NCI-H226 (cell line): ENCODE results near the gene SLC15A1.

Source experiments
- DNase-seq: peaks from one replicate; pipeline ENCODE4 v3.0.0-alpha.2; 2015

The SLC15A1 gene

DNA sequence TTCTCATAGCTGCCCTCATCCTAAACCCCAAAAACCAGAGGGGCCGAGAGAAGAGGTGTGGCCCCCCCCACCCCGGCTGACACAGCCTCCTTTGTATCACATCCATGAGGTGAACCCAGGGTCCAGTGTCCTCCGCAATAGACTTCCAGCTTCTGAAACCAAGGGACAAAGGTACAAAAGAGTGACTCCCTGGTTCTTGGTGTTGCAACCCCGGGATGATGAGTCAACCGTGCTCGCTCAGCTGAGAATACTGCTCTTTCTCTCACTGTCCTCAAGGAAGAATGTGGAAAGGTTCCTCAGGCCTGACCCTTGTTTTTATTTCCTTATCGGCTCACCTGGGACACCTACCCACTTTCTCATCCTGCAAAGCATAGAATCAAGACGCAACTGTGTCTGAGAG is 5.5 kb downstream of the SLC15A1 start:
- DNase-seq: no peak

- DNase-seq: no peak
Observed at GRCh38 chr13:98743377-98743776, 9.1 kb downstream of the SLC15A1 start.

DNA sequence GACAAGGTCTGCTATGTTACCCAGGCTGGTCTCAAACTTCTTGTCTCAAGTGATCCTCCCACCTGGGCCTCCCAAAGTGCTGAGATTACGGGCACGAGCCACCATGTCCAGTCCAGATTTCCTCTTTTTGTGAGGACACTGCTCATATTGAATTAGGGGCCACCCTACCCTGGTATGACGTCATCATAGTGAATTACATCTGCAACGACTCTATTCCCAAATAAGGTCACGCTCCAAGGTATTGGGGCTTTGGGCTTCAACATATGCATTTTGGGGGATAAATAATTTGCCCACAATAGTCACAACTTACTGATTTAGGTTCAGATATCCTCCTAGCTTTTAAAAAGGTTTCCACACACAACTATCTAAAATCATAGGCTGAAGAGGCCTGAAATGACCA is 9.5 kb downstream of the SLC15A1 start:
- DNase-seq: no peak

- DNase-seq: no peak
Observed at GRCh38 chr13:98741741-98742435, 10.6 kb downstream of the SLC15A1 start.

DNA sequence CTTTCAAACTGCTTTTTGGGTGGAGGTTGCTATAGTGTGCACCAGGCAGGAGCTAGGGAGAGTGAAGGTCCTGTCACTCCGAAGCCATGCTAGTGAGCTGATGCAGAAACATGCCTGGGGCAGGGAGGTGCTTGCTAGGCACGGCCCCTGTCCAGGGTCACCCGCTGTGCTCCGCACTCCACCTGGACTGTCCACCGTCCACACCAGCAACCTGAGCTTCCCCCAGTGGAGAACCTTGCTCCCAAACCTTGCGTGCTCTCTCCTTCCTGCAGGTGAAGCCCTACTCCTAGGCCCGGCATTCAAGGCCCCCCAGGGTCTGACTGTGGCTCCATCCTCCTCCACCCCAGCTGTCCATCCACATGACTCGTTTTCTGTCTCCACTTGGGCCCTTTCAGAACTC is 12.3 kb downstream of the SLC15A1 start:
- DNase-seq: no peak

- DNase-seq: no peak
Observed at GRCh38 chr13:98738993-98739392, 13.5 kb downstream of the SLC15A1 start.

DNA sequence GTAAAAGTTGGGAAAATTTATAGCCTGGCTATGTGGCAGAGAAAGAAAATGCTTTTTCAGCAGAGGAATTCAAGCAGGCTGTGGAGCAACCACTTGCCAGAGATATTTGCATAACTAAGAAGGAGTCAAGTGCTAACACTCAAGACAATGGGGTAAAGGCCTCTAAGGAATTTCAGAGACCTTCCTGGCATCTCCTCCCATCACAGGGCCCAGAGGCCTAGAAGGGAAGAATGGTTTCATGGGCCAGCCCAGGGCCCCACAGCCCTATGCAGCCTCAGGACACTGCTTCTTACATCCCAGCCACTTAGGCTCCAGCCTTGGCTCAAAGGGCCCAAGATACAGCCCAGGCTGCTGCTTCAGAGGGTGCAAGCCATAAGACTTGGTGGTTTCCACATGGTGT is 14.3 kb downstream of the SLC15A1 start:
- no peak for DNase-seq

DNA sequence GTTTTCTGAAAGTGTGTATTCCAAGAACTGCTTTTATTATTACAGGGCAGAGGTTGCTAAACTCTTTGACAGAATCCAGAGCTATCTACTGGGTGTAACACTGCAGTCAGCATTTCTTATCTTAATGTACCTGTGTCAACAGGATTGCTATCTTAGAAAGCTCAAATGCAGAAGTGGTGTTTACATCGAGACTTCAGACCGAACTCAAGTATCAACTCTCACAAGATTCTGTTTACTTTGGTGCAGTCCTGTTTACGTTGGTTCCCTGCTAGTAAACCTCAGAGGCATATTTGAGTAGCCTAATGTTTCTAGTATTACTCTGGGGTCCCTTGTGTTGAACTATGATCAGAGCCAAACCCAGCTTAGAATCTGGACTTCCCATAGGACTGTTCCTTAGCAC is 20.5 kb downstream of the SLC15A1 start:
- DNase-seq: no peak

- DNase-seq: no peak
Observed at GRCh38 chr13:98731038-98731437, 21.4 kb downstream of the SLC15A1 start.

DNA sequence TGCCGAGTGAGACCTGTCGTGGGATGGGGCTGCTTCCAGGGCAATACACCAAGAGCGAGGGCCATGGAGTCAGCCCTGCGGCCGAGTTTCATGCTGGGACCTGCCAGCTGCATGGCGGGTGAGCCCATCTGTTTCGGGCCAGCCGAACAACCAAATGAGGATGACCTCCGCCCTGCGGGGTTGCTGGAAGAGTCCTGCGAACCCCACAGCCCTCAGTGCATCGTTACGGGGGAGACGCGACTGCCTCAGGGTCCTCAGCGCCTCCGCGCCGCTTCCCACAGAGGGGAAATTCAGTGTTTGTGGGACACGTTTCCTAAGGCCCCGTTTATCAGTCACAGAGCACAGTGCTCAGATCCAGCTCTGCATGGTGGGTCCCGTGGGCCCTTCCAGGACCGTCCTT is 22.0 kb downstream of the SLC15A1 start:
- no peak for DNase-seq

DNA sequence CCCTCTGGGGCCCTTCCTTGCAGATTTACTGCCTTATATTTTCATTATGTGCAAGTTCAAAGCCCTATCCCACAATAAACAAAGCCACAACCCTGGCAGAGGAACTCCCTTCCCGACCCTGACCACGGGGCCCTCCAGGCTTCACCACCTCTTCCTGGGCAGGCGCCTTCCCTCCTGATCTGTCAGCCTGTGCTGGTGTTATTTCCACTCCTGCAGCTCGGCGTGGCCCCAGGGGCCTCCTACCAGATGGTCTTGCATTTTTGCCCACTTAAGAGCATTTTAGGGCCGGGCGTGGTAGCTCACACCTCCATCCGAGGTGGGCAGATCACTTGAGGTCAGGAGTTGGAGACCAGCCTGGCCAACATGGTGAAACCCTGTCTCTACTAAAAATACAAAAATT is 22.8 kb downstream of the SLC15A1 start:
- no peak for DNase-seq

DNA sequence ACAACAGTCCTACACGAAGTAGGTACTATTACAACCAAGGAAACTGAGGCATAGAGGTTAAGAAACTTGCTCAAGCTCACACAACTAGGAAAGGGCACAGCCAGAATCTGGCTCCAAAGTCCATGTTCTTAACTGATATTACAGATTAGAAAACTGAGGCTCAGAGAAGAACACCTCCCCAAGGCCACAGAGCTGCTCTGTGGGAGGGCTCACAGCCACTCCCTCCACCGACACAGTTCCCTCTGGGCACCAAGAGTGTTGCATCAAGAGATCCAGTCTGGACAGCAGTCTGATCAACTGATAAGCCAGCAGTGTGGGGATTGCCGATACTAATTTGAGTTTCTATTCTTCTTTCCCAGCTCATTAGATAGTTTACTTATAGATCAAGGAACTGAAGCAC is 29.5 kb downstream of the SLC15A1 start:
- no peak for DNase-seq

GRCh38 chr13:98721825-98722510 is 30.5 kb downstream of the SLC15A1 start:
- no peak for DNase-seq

DNA sequence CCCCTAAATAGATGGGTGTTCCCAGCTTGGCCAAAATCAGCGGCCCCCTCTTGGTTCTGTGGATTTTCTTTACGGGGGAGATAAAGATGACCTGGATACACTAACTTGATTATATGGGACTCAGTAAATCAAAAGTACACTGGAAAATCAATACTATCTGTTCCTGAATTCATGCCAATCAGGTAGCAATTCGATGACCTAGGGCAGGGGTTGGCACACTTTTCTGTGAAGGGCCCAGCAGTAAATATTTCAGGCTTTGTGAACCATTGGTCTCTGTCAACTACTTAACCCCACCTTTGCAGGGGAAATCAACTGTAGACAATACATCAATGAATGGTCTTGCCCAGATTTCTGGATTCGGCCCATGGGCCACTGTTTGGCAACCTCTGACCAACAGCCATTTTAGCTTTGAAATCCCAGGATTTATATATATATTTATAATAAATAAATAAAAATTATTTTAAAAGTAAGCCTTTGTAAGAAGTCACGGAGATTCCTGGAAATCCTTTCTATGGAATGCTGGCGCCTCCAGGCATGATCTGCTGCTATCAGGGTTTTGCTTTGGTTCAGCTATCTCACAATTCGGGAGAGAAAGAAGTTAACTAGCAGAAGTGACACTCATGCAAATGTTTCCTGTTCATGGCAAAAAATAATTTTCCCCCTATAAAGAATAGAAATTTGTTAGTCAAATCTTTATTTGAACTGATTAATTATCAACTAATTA is 32.8 kb downstream of the SLC15A1 start:
- no peak for DNase-seq

- DNase-seq: no peak
Observed at GRCh38 chr13:98717891-98718290, 34.6 kb downstream of the SLC15A1 start.

DNA sequence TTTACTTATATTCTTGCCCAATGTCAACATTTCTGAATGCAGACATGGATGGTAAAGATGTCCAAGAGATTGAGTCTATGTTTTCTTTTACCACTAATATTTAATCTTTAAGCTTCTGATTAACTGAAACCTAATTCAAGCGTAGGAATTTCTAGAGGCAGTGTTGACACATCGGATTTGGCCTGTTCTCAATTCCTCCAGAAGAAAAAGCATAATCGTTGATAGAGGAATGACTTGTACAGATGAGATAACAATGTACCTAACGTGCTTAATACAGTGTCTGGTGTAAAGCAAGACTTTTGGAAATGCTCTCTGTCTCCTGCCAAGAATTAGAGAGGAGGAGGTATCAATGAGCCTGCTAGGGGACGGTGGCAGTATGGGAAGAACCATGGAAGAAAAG is 35.2 kb downstream of the SLC15A1 start:
- no peak for DNase-seq

- DNase-seq: no peak
Observed at GRCh38 chr13:98710521-98710920, 42.0 kb downstream of the SLC15A1 start.

GRCh38 chr13:98707281-98707999 is 45.0 kb downstream of the SLC15A1 start:
- DNase-seq: no peak

DNA sequence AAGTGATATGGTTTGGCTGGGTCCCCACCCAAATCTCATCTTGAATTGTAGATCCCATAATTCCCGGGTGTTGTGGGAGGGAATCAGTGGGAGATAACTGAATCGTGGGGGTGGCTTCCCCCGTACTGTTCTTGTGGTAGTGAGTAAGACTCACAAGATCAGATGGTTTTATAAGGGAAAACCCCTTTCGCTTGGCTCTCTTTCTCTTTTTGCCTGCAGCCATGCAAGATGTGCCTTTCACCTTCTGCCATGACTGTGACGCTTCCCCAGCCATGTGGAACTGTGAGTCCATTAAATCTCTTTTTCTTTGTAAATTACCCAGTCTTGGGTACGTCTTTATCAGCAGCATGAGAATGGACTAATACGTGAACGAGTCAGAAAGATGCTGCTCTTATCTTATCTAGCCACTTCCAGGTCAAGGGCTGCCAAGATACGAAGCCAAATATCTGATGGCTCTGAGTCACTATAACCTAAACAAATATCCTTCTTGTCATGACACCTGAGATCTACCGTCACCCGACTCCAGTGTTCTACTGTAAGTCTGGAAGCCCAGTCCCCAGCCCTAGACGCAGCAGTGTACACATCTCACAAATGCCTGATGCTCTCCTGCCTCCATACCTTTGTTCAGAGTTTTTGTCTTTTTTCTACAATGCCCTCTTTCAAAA is 45.9 kb downstream of the SLC15A1 start:
- DNase-seq: peak; percentile 58

- DNase-seq: no peak
Observed at GRCh38 chr13:98697791-98698190, 54.7 kb downstream of the SLC15A1 start.

DNA sequence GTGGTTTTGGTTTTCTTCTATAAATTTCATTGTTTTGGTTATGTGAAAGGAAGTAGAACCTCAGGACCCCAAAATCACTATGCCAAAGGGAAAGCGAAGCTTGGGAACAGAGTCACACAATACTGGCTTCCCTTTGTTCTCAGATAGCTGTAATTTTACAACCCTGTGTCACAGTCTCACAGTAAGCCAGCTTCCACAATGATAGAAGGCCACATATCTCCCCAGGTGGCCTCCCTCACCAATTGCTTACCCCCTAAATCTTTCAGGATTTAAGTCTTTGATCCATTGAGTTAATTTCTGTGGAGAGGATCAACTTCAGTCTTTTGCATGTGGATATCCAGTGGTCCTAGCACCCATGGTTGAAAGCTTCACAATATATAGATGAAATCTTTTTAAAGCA is 58.7 kb downstream of the SLC15A1 start:
- no peak for DNase-seq

GRCh38 chr13:98691360-98691759 is 61.1 kb downstream of the SLC15A1 start:
- DNase-seq: no peak
